HepG2 (cell line): ENCODE measurements around the gene B4GALT7. TPM values are rescaled to one million over a fixed set of nuclear protein-coding genes. Genes with fewer than 3 reads are reported as not detected.

ENCODE experiments used
- ARID2 ChIP-seq: sonication (generic); formaldehyde crosslinking; IDR thresholded peaks from 2 replicates; pipeline ENCODE4 v1.8.1; 2022; ENCODE audit warnings: mild to moderate bottlenecking, missing genetic modification reagents, borderline replicate concordance
- ATF7-NPFF ChIP-seq: sonication (generic); formaldehyde crosslinking; IDR thresholded peaks from 2 replicates; pipeline ENCODE4 v1.8.1; 2023; ENCODE audit warnings: mild to moderate bottlenecking, low read depth, missing genetic modification reagents, moderate library complexity
- CREBL2 ChIP-seq: sonication (generic); formaldehyde crosslinking; IDR thresholded peaks from 2 replicates; pipeline ENCODE4 v1.8.1; 2023; ENCODE audit warnings: missing genetic modification reagents, mild to moderate bottlenecking, borderline replicate concordance
- DMTF1 ChIP-seq: sonication (generic); formaldehyde crosslinking; IDR thresholded peaks from 2 replicates; pipeline ENCODE4 v1.4.0; 2020; ENCODE audit warnings: mild to moderate bottlenecking, missing genetic modification reagents
- DRAP1 ChIP-seq: IDR thresholded peaks from 2 replicates; pipeline ENCODE4 v1.6.1; 2016; ENCODE audit warnings: missing genetic modification reagents, missing compliant biosample characterization
- ELF3 ChIP-seq: IDR thresholded peaks from 2 replicates; pipeline ENCODE4 v1.6.1; 2016; ENCODE audit warnings: missing genetic modification reagents, missing compliant biosample characterization
- ERF ChIP-seq: IDR thresholded peaks from 2 replicates; pipeline ENCODE4 v1.6.1; 2018; ENCODE audit warnings: missing biosample characterization, missing genetic modification reagents
- GATA4 ChIP-seq: sonication (generic); IDR thresholded peaks from 2 replicates; pipeline ENCODE4 v1.6.1; 2016; ENCODE audit warnings: antibody characterized with exemption, low read depth, borderline replicate concordance
- MIXL1 ChIP-seq: IDR thresholded peaks from 2 replicates; pipeline ENCODE4 v1.6.1; 2016
- NFE2 ChIP-seq: sonication (generic); formaldehyde crosslinking; IDR thresholded peaks from 2 replicates; pipeline ENCODE4 v1.4.0; 2020; ENCODE audit warnings: missing genetic modification reagents
- NPAS2 ChIP-seq: sonication (generic); formaldehyde crosslinking; IDR thresholded peaks from 2 replicates; pipeline ENCODE4 v1.8.0; 2022; ENCODE audit warnings: mild to moderate bottlenecking, missing genetic modification reagents, borderline replicate concordance
- PAX8 ChIP-seq: sonication (generic); formaldehyde crosslinking; IDR thresholded peaks from 2 replicates; pipeline ENCODE4 v1.8.0; 2022; ENCODE audit warnings: mild to moderate bottlenecking, missing genetic modification reagents, borderline replicate concordance
- REXO4 ChIP-seq: sonication (generic); formaldehyde crosslinking; IDR thresholded peaks from 2 replicates; pipeline ENCODE4 v1.8.0; 2022; ENCODE audit warnings: missing genetic modification reagents, mild to moderate bottlenecking, borderline replicate concordance
- SIX4 ChIP-seq: sonication (generic); formaldehyde crosslinking; IDR thresholded peaks from 2 replicates; pipeline ENCODE4 v1.4.0; 2020; ENCODE audit warnings: missing genetic modification reagents
- SMARCE1 ChIP-seq: fragments of 450-650 bp; IDR thresholded peaks from 2 replicates; pipeline ENCODE4 v1.6.1; 2017; ENCODE audit warnings: borderline replicate concordance
- TAF1 ChIP-seq: sonication (generic); formaldehyde crosslinking; IDR thresholded peaks from 2 replicates; pipeline ENCODE4 v1.4.0; 2020; ENCODE audit warnings: missing genetic modification reagents
- THAP11 ChIP-seq: IDR thresholded peaks from 2 replicates; pipeline ENCODE4 v1.6.1; 2016; ENCODE audit warnings: missing biosample characterization, missing genetic modification reagents
- UBTF ChIP-seq: sonication (generic); formaldehyde crosslinking; IDR thresholded peaks from 2 replicates; pipeline ENCODE4 v1.4.0; 2020; ENCODE audit warnings: mild to moderate bottlenecking, missing genetic modification reagents
- ZBTB21 ChIP-seq: sonication (generic); formaldehyde crosslinking; IDR thresholded peaks from 2 replicates; pipeline ENCODE4 v1.4.0; 2020; ENCODE audit warnings: missing genetic modification reagents
- ZNF20 ChIP-seq: sonication (generic); formaldehyde crosslinking; IDR thresholded peaks from 2 replicates; pipeline ENCODE4 v1.4.0; 2020; ENCODE audit warnings: mild to moderate bottlenecking, moderate library complexity, missing genetic modification reagents
- ZNF205 ChIP-seq: IDR thresholded peaks from 2 replicates; pipeline ENCODE4 v1.6.1; 2018; ENCODE audit warnings: missing biosample characterization, missing genetic modification reagents
- ZNF331 ChIP-seq: sonication (generic); formaldehyde crosslinking; IDR thresholded peaks from 2 replicates; pipeline ENCODE4 v1.4.0; 2020; ENCODE audit warnings: missing genetic modification reagents
- ZNF441 ChIP-seq: sonication (generic); formaldehyde crosslinking; IDR thresholded peaks from 2 replicates; pipeline ENCODE4 v1.7.0; 2021; ENCODE audit warnings: missing genetic modification reagents, borderline replicate concordance
- ZNF484 ChIP-seq: sonication (generic); formaldehyde crosslinking; IDR thresholded peaks from 2 replicates; pipeline ENCODE4 v1.5.1; 2020; ENCODE audit warnings: mild to moderate bottlenecking, low read depth, missing genetic modification reagents, borderline replicate concordance
- ZNF792 ChIP-seq: IDR thresholded peaks from 2 replicates; pipeline ENCODE4 v1.6.1; 2016
- ZNF878 ChIP-seq: sonication (generic); formaldehyde crosslinking; IDR thresholded peaks from 2 replicates; pipeline ENCODE4 v1.8.1; 2023; ENCODE audit warnings: mild to moderate bottlenecking, missing genetic modification reagents, moderate library complexity
- ZSCAN12 ChIP-seq: sonication (generic); formaldehyde crosslinking; IDR thresholded peaks from 2 replicates; pipeline ENCODE4 v1.9.0; 2021; ENCODE audit warnings: mild to moderate bottlenecking, missing genetic modification reagents
- polyA plus RNA-seq, 8 experiments: library from polyadenylated mRNA; depleted of rRNA in 3 of 8; stranded (reverse) in 7 of 8; unstranded in 1 of 8; fragments of >200 nt; fragmentation: Illumina TruSeq in 4 of 8; extraction: Trizol in 4 of 8; gene quantifications; 2 replicates each; pipeline versions ENCODE4 v1.2.1 to v1.2.3, GENCODE V29; 2011 to 2016; ENCODE audit warnings: low read depth in 4 of 8, missing spikeins in 1 of 8, mixed read lengths in 1 of 8; ENCODE audit not compliant: insufficient read depth in 1 of 8
- total RNA-seq, 5 experiments: library from RNA; depleted of rRNA; stranded (reverse); fragments of >200 nt; fragmentation: Illumina TruSeq; extraction: Trizol; gene quantifications; 2 replicates each; pipeline ENCODE4 v1.2.3, GENCODE V29; 2016; ENCODE audit warnings: low read depth in 1 of 5

B4GALT7 gene
- total and polyA plus RNA-seq, 2 of the 13 experiments (the other 11 are each of a cell fraction or from before 2014, with no cell fraction given) = 16.4 to 20.5 TPM

GRCh38 chr5:177592010-177592834 is 7.7 kb upstream of the B4GALT7 start, which contains the start of gene TMED9 (continued):
- no peak for TF ChIP-seq DMTF1
- TF ChIP-seq ZNF441 (CRISPR knock-in tag) = peak; percentile 29; the same call in 1 of the 2 replicates
- 0 out of 2 replicates have a peak, but pooled peaks have one; percentile 53 for TF ChIP-seq ZNF205
- TF ChIP-seq NPAS2 (CRISPR knock-in tag) = no peak
- peak; percentile 61; the same call in 1 of the 2 replicates for TF ChIP-seq ELF3
- peak; percentile 41; the same call in 1 of the 2 replicates for TF ChIP-seq ZNF878 (CRISPR knock-in tag)
- no peak for TF ChIP-seq NFE2 (CRISPR knock-in tag)
- TF ChIP-seq ZNF792 = peak; percentile 67
- TF ChIP-seq SIX4 = no peak; the same call in 1 of the 2 replicates
- 0 out of 2 replicates have a peak, but pooled peaks have one; percentile 21 for TF ChIP-seq ZNF484 (CRISPR knock-in tag)
- no peak for TF ChIP-seq REXO4
- TF ChIP-seq ZBTB21 (CRISPR knock-in tag) = no peak
- TF ChIP-seq ARID2 = peak; percentile 86
- TF ChIP-seq ZNF331 (CRISPR knock-in tag) = peak; percentile 36; the same call in 1 of the 2 replicates
- TF ChIP-seq TAF1 = peak; percentile 95
- TF ChIP-seq THAP11 (CRISPR knock-in tag) = peak; percentile 99
- no peak for TF ChIP-seq ZSCAN12 (CRISPR knock-in tag)
- TF ChIP-seq CREBL2 = no peak
- peak; percentile 74; the same call in 1 of the 2 replicates for TF ChIP-seq DRAP1 (CRISPR knock-in tag)
- TF ChIP-seq ERF = peak; percentile 66; the same call in 1 of the 2 replicates
- peak; percentile 84 for TF ChIP-seq UBTF
- TF ChIP-seq SMARCE1 = no peak
- peak; percentile 41; the same call in 1 of the 2 replicates for TF ChIP-seq MIXL1 (CRISPR knock-in tag)
- TF ChIP-seq ATF7-NPFF (CRISPR knock-in tag) = peak; percentile 83
- 0 out of 2 replicates have a peak, but pooled peaks have one; percentile 33 for TF ChIP-seq GATA4
- no peak for TF ChIP-seq ZNF20 (CRISPR knock-in tag)
- 0 out of 2 replicates have a peak, but pooled peaks have one; percentile 68 for TF ChIP-seq PAX8 (CRISPR knock-in tag)
